ENCODE results near the gene STIM1.
A peak's percentile ranks its signal among the peaks of the same experiment; 100 is the strongest.
"Not testable (repeated sequence)": the region's sequence is repeated elsewhere in the genome, so short reads cannot be mapped to it uniquely, and the experiment has no call there.

STIM1 gene

GRCh38 chr11:3856856-3857553 lies 1.5 kb downstream of the STIM1 start:
- no peak for DNase-seq (ENCODE audit: low read depth, low spot score)
- no peaks in the 10 kb centered on the region for H3K36me3 ChIP-seq (ENCODE audit: insufficient read depth, insufficient read length, low read length)
- peaks cover 8% of the 10 kb centered on the region for H3K27me3 ChIP-seq (ENCODE audit: insufficient read depth, insufficient read length)
- peaks cover 16% of the 10 kb centered on the region for H3K4me1 ChIP-seq (ENCODE audit: insufficient read depth, insufficient read length)
- H3K9me3 ChIP-seq (ENCODE audit: insufficient read depth, low read length): no peaks in the 10 kb centered on the region
- no peak overlapping the region for H3K9ac ChIP-seq (ENCODE audit: insufficient read length, low read depth)
- TF ChIP-seq SUZ12 (IDR thresholded peaks at IDR 0.05; ENCODE audit: extremely low read depth, insufficient read depth, insufficient read length): no peak
- no peak for TF ChIP-seq YY1 (IDR thresholded peaks at IDR 0.05; ENCODE audit: insufficient read depth, insufficient read length)
- no peak for TF ChIP-seq ZNF274 (IDR thresholded peaks at IDR 0.05; ENCODE audit: low read depth, low read length)
- H3K4me3 ChIP-seq (ENCODE audit: insufficient read length, low read depth): peak overlapping the region; percentile 66

GRCh38 chr11:3857628-3858027 lies 2.2 kb downstream of the STIM1 start:
- Histone ChIP-seq H3K4me1 (ENCODE audit: insufficient read depth, insufficient read length) (peaks cover 16% of the 10 kb centered on the region), H3K4me3 (ENCODE audit: insufficient read length, low read depth) (no peak overlapping the region), H3K9ac (ENCODE audit: insufficient read length, low read depth) (no peak overlapping the region), H3K36me3 (ENCODE audit: insufficient read depth, insufficient read length, low read length) (no peaks in the 10 kb centered on the region), H3K27me3 (ENCODE audit: insufficient read depth, insufficient read length) (peaks cover 8% of the 10 kb centered on the region), H3K9me3 (ENCODE audit: insufficient read depth, low read length) (no peaks in the 10 kb centered on the region)
- TF ChIP-seq ZNF274 (IDR thresholded peaks at IDR 0.05; ENCODE audit: low read depth, low read length): no peak
- no peak for TF ChIP-seq YY1 (IDR thresholded peaks at IDR 0.05; ENCODE audit: insufficient read depth, insufficient read length)
- no peak for TF ChIP-seq SUZ12 (IDR thresholded peaks at IDR 0.05; ENCODE audit: extremely low read depth, insufficient read depth, insufficient read length)
- no peak for DNase-seq (ENCODE audit: low read depth, low spot score)

- DNase-seq (ENCODE audit: low read depth, low spot score): no peak
- H3K9ac ChIP-seq (ENCODE audit: insufficient read length, low read depth): no peak overlapping the region
- no peak overlapping the region for H3K4me3 ChIP-seq (ENCODE audit: insufficient read length, low read depth)
Observed at GRCh38 chr11:3859373-3859881, 4.0 kb downstream of the STIM1 start.

GRCh38 chr11:3860375-3860774 lies 4.9 kb downstream of the STIM1 start:
- TF ChIP-seq ZNF274 (IDR thresholded peaks at IDR 0.05; ENCODE audit: low read depth, low read length) (no peak), YY1 (IDR thresholded peaks at IDR 0.05; ENCODE audit: insufficient read depth, insufficient read length) (no peak), SUZ12 (IDR thresholded peaks at IDR 0.05; ENCODE audit: extremely low read depth, insufficient read depth, insufficient read length) (no peak)
- no peaks in the 10 kb centered on the region for H3K9me3 ChIP-seq (ENCODE audit: insufficient read depth, low read length)
- peaks cover 8% of the 10 kb centered on the region for H3K4me1 ChIP-seq (ENCODE audit: insufficient read depth, insufficient read length)
- no peak overlapping the region for H3K9ac ChIP-seq (ENCODE audit: insufficient read length, low read depth)
- no peak overlapping the region for H3K4me3 ChIP-seq (ENCODE audit: insufficient read length, low read depth)
- H3K27me3 ChIP-seq (ENCODE audit: insufficient read depth, insufficient read length): peaks cover 8% of the 10 kb centered on the region
- H3K36me3 ChIP-seq (ENCODE audit: insufficient read depth, insufficient read length, low read length): no peaks in the 10 kb centered on the region
- no peak for DNase-seq (ENCODE audit: low read depth, low spot score)

More at GRCh38 chr11:3859373-3859881, 4.0 kb downstream of the STIM1 start:
- Histone ChIP-seq H3K4me1 (ENCODE audit: insufficient read depth, insufficient read length) (peaks cover 9% of the 10 kb centered on the region), H3K9me3 (ENCODE audit: insufficient read depth, low read length) (no peaks in the 10 kb centered on the region), H3K36me3 (ENCODE audit: insufficient read depth, insufficient read length, low read length) (no peaks in the 10 kb centered on the region), H3K27me3 (ENCODE audit: insufficient read depth, insufficient read length) (peaks cover 8% of the 10 kb centered on the region)
- TF ChIP-seq ZNF274 (IDR thresholded peaks at IDR 0.05; ENCODE audit: low read depth, low read length): no peak
- TF ChIP-seq SUZ12 (IDR thresholded peaks at IDR 0.05; ENCODE audit: extremely low read depth, insufficient read depth, insufficient read length): no peak
- TF ChIP-seq YY1 (IDR thresholded peaks at IDR 0.05; ENCODE audit: insufficient read depth, insufficient read length): no peak

GRCh38 chr11:3860898-3861393 lies 5.5 kb downstream of the STIM1 start:
- not testable (repeated sequence) for H3K27me3 ChIP-seq (ENCODE audit: insufficient read depth, insufficient read length); H3K4me1 ChIP-seq (ENCODE audit: insufficient read depth, insufficient read length); DNase-seq (ENCODE audit: low read depth, low spot score); H3K9me3 ChIP-seq (ENCODE audit: insufficient read depth, low read length); H3K36me3 ChIP-seq (ENCODE audit: insufficient read depth, insufficient read length, low read length); H3K4me3 ChIP-seq (ENCODE audit: insufficient read length, low read depth); H3K9ac ChIP-seq (ENCODE audit: insufficient read length, low read depth)

- no peaks in the 10 kb centered on the region for H3K36me3 ChIP-seq (ENCODE audit: insufficient read depth, insufficient read length, low read length)
- no peaks in the 10 kb centered on the region for H3K9me3 ChIP-seq (ENCODE audit: insufficient read depth, low read length)
- no peak overlapping the region for H3K9ac ChIP-seq (ENCODE audit: insufficient read length, low read depth)
- H3K27me3 ChIP-seq (ENCODE audit: insufficient read depth, insufficient read length): peaks cover 1% of the 10 kb centered on the region
- no peak for TF ChIP-seq ZNF274 (IDR thresholded peaks at IDR 0.05; ENCODE audit: low read depth, low read length)
- no peak for TF ChIP-seq YY1 (IDR thresholded peaks at IDR 0.05; ENCODE audit: insufficient read depth, insufficient read length)
- TF ChIP-seq SUZ12 (IDR thresholded peaks at IDR 0.05; ENCODE audit: extremely low read depth, insufficient read depth, insufficient read length): no peak
- peaks cover 8% of the 10 kb centered on the region for H3K4me1 ChIP-seq (ENCODE audit: insufficient read depth, insufficient read length)
- DNase-seq (ENCODE audit: low read depth, low spot score): no peak
- no peak overlapping the region for H3K4me3 ChIP-seq (ENCODE audit: insufficient read length, low read depth)
Observed at GRCh38 chr11:3861683-3862082, 6.2 kb downstream of the STIM1 start.

- Histone ChIP-seq H3K36me3 (ENCODE audit: insufficient read depth, insufficient read length, low read length) (no peaks in the 10 kb centered on the region), H3K27me3 (ENCODE audit: insufficient read depth, insufficient read length) (no peaks in the 10 kb centered on the region), H3K9ac (ENCODE audit: insufficient read length, low read depth) (no peak overlapping the region), H3K9me3 (ENCODE audit: insufficient read depth, low read length) (no peaks in the 10 kb centered on the region), H3K4me3 (ENCODE audit: insufficient read length, low read depth) (no peak overlapping the region), H3K4me1 (ENCODE audit: insufficient read depth, insufficient read length) (peaks cover 7% of the 10 kb centered on the region)
- no peak for DNase-seq (ENCODE audit: low read depth, low spot score)
- TF ChIP-seq ZNF274 (IDR thresholded peaks at IDR 0.05; ENCODE audit: low read depth, low read length): no peak
Observed at GRCh38 chr11:3865388-3866193, 10.1 kb downstream of the STIM1 start.
